ENCODE results near the gene RAB31.
A peak's percentile ranks its signal among the peaks of the same experiment; 100 is the strongest.

RAB31 gene

GRCh38 chr18:9756271-9756932 is 48.3 kb downstream of the RAB31 start:
- Histone ChIP-seq H3K4me1 (no peaks in the 10 kb centered on the region; the same call in 1 of the 2 replicates), H3K4me2 (no peak overlapping the region), H3K27ac (no peak overlapping the region), H3K9me3 (no peaks in the 10 kb centered on the region), H3K36me3 (no peaks in the 10 kb centered on the region), H4K20me1 (no peaks in the 10 kb centered on the region), H3K27me3 (no peaks in the 10 kb centered on the region), H3K9ac (no peak overlapping the region), H3K4me3 (no peak overlapping the region)
- TF ChIP-seq Cebpa-rat (IDR thresholded peaks at IDR 0.05) = no peak

- H3K9me3 ChIP-seq = no peaks in the 10 kb centered on the region
- peaks cover 3% of the 10 kb centered on the region; the same call in 1 of the 2 replicates for H3K4me1 ChIP-seq
- TF ChIP-seq Cebpa-rat (IDR thresholded peaks at IDR 0.05) = no peak
- no peaks in the 10 kb centered on the region for H3K27me3 ChIP-seq
- H3K9ac ChIP-seq = no peak overlapping the region
- H3K4me2 ChIP-seq = no peak overlapping the region
- H3K36me3 ChIP-seq = no peaks in the 10 kb centered on the region
- H3K4me3 ChIP-seq = no peak overlapping the region
- H4K20me1 ChIP-seq = no peaks in the 10 kb centered on the region
- no peak overlapping the region for H3K27ac ChIP-seq
Measured at GRCh38 chr18:9756933-9757470, 48.9 kb downstream of the RAB31 start.

GRCh38 chr18:9757827-9758621 is 49.9 kb downstream of the RAB31 start:
- H3K4me1 ChIP-seq = peaks cover 13% of the 10 kb centered on the region
- no peak overlapping the region for H3K27ac ChIP-seq
- H3K9me3 ChIP-seq = no peaks in the 10 kb centered on the region
- H3K36me3 ChIP-seq = no peaks in the 10 kb centered on the region
- no peak overlapping the region for H3K4me3 ChIP-seq
- H3K27me3 ChIP-seq = no peaks in the 10 kb centered on the region
- H3K9ac ChIP-seq = no peak overlapping the region
- no peaks in the 10 kb centered on the region for H4K20me1 ChIP-seq
- no peak overlapping the region for H3K4me2 ChIP-seq
- no peak for TF ChIP-seq Cebpa-rat (IDR thresholded peaks at IDR 0.05)

GRCh38 chr18:9758624-9759075 is 50.5 kb downstream of the RAB31 start:
- H3K4me3 ChIP-seq = no peak overlapping the region
- no peaks in the 10 kb centered on the region for H3K27me3 ChIP-seq
- no peaks in the 10 kb centered on the region for H4K20me1 ChIP-seq
- no peaks in the 10 kb centered on the region for H3K9me3 ChIP-seq
- no peaks in the 10 kb centered on the region for H3K36me3 ChIP-seq
- no peak overlapping the region for H3K4me2 ChIP-seq
- peaks cover 13% of the 10 kb centered on the region for H3K4me1 ChIP-seq
- no peak overlapping the region for H3K27ac ChIP-seq
- no peak overlapping the region for H3K9ac ChIP-seq
- no peak for TF ChIP-seq Cebpa-rat (IDR thresholded peaks at IDR 0.05)

GRCh38 chr18:9760641-9761040 is 52.5 kb downstream of the RAB31 start:
- no peaks in the 10 kb centered on the region for H3K36me3 ChIP-seq
- no peak overlapping the region for H3K27ac ChIP-seq
- H3K4me3 ChIP-seq = no peak overlapping the region
- no peaks in the 10 kb centered on the region for H3K27me3 ChIP-seq
- no peak overlapping the region for H3K9ac ChIP-seq
- TF ChIP-seq Cebpa-rat (IDR thresholded peaks at IDR 0.05) = no peak
- H4K20me1 ChIP-seq = no peaks in the 10 kb centered on the region
- H3K9me3 ChIP-seq = no peaks in the 10 kb centered on the region
- no peak overlapping the region for H3K4me2 ChIP-seq
- peaks cover 22% of the 10 kb centered on the region for H3K4me1 ChIP-seq

GRCh38 chr18:9762526-9762925 is 54.4 kb downstream of the RAB31 start:
- no peak for TF ChIP-seq Cebpa-rat (IDR thresholded peaks at IDR 0.05)
- H3K36me3 ChIP-seq = no peaks in the 10 kb centered on the region
- H3K9ac ChIP-seq = no peak overlapping the region
- no peak overlapping the region for H3K4me3 ChIP-seq
- H3K9me3 ChIP-seq = no peaks in the 10 kb centered on the region
- H3K27me3 ChIP-seq = no peaks in the 10 kb centered on the region
- H3K4me1 ChIP-seq = peaks cover 35% of the 10 kb centered on the region
- peak overlapping the region; percentile 47 for H3K4me2 ChIP-seq
- H4K20me1 ChIP-seq = no peaks in the 10 kb centered on the region
- H3K27ac ChIP-seq = peak overlapping the region; percentile 56

- Histone ChIP-seq H3K36me3 (no peaks in the 10 kb centered on the region), H3K4me2 (peak overlapping the region; percentile 47; the same call in 1 of the 2 replicates), H3K27me3 (no peaks in the 10 kb centered on the region), H4K20me1 (no peaks in the 10 kb centered on the region), H3K4me1 (peaks cover 35% of the 10 kb centered on the region), H3K9ac (no peak overlapping the region), H3K27ac (no peak overlapping the region), H3K9me3 (no peaks in the 10 kb centered on the region), H3K4me3 (no peak overlapping the region)
- no peak for TF ChIP-seq Cebpa-rat (IDR thresholded peaks at IDR 0.05)
Measured at GRCh38 chr18:9763157-9763556, 55.1 kb downstream of the RAB31 start.

GRCh38 chr18:9764011-9764481 is 55.9 kb downstream of the RAB31 start:
- Histone ChIP-seq H3K4me2 (no peak overlapping the region), H3K27me3 (no peaks in the 10 kb centered on the region), H3K36me3 (no peaks in the 10 kb centered on the region), H3K27ac (no peak overlapping the region), H3K4me3 (no peak overlapping the region), H3K4me1 (peaks cover 35% of the 10 kb centered on the region), H4K20me1 (no peaks in the 10 kb centered on the region), H3K9me3 (no peaks in the 10 kb centered on the region), H3K9ac (no peak overlapping the region)
- TF ChIP-seq Cebpa-rat (IDR thresholded peaks at IDR 0.05) = no peak

- no peak overlapping the region for H3K9ac ChIP-seq
- TF ChIP-seq Cebpa-rat (IDR thresholded peaks at IDR 0.05) = no peak
Measured at GRCh38 chr18:9765501-9765900, 57.4 kb downstream of the RAB31 start.

GRCh38 chr18:9766076-9766481 is 58.0 kb downstream of the RAB31 start:
- no peaks in the 10 kb centered on the region for H3K36me3 ChIP-seq
- H3K9ac ChIP-seq = peak overlapping the region; percentile 46
- no peak for TF ChIP-seq Cebpa-rat (IDR thresholded peaks at IDR 0.05)
- H4K20me1 ChIP-seq = no peaks in the 10 kb centered on the region
- H3K4me3 ChIP-seq = 0 out of 2 replicates have a peak overlapping the region, but pooled peaks have one; percentile 38
- peak overlapping the region; percentile 85 for H3K27ac ChIP-seq
- no peaks in the 10 kb centered on the region for H3K27me3 ChIP-seq
- H3K9me3 ChIP-seq = no peaks in the 10 kb centered on the region
- peak overlapping the region; percentile 87 for H3K4me2 ChIP-seq
- H3K4me1 ChIP-seq = peaks cover 35% of the 10 kb centered on the region

More at GRCh38 chr18:9765501-9765900, 57.4 kb downstream of the RAB31 start:
- no peak overlapping the region for H3K4me3 ChIP-seq
- peaks cover 35% of the 10 kb centered on the region for H3K4me1 ChIP-seq
- H3K9me3 ChIP-seq = no peaks in the 10 kb centered on the region
- H4K20me1 ChIP-seq = no peaks in the 10 kb centered on the region
- no peaks in the 10 kb centered on the region for H3K27me3 ChIP-seq
- H3K27ac ChIP-seq = peak overlapping the region; percentile 85
- peak overlapping the region; percentile 87 for H3K4me2 ChIP-seq
- no peaks in the 10 kb centered on the region for H3K36me3 ChIP-seq
